Activated gamma-delta T cell treated with Interleukin-2 at 50 U/mL for 16 hours (primary cell): ENCODE data around the gene KCNJ4.
"Not testable (repeated sequence)": the region's sequence is repeated elsewhere in the genome, so short reads cannot be mapped to it uniquely, and the experiment has no call there.

Source experiments
- DNase-seq: peaks from one replicate; pipeline ENCODE4 v3.0.0-alpha.2; 2020

The KCNJ4 gene

DNA sequence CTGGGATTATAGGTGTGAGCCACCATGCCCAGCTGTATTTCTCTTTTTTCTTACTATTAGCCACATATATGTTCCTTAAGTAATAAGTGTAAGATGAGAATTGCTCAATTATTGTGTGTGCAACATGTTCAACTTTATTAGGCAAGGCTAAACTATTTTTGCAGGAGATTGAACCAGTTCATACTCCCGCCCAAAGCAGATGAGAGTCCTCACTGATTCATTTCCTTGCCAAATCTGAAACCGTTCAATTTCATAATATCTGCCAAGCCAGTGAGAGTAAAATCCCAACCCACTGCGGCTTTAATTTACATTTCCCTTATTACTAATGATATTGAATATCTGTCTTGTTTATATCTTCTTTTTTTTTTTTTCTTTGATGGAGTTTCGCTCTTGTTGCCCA, 48.4 kb downstream of the KCNJ4 start:
- DNase-seq, result no peak

DNA sequence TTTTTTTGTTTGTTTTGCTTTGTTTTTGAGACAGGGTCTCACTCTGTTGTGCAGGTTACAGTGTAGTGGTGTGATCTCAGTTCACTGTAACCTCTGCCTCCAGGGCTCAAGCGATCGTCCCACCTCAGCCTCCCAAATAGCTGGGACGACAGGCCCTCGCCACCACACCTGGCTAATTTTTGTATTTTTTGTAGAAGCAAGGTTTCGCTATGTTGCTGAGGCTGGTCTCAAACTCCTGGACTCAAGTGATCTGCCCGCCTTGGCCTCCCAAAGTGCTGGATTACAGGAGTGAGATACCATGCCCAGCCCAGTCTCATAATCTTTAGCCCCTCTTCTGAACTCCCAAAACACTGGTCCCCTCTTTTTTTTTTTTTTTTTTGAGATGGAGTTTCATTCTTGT, 50.6 kb downstream of the KCNJ4 start:
- no peak for DNase-seq

DNA sequence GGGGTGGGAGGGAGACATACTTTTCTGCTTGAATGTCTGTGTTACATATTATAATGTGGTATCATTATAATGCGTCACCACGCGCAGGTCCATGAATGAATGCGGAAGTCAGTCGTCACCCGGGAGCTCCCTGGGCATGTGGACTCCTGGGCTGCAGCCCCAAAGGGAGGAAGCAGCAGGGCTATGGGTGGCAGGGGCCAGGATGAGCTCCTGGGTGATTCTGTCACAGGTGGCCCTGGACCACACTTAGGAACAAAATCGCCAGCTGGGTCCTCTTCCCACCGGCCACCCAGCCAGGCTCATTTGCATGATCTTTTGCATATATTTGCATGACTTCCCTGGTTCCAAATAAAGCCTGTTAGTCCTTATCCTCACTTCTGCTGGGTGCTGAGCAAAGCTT, 51.2 kb downstream of the KCNJ4 start:
- no peak for DNase-seq

DNA sequence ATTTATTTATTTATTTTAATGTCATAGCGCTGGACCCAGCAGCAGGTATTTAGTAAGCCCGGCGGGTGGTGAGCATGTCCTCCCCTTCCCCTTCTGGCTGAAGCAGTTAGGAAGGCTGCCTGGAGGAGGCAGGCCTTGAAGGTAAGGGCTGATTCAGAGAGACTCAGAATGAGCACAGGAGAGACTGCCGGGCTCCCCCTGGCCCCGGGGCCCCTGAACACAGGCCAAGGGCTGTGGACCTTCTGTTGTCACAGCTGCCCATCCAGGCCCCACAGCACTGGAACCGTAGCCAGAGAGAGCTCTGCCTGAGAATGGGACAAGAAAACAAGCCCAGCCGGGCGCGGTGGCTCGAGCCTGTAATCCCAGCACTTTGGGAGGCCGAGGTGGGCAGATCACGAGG, 52.8 kb downstream of the KCNJ4 start:
- no peak for DNase-seq

DNA sequence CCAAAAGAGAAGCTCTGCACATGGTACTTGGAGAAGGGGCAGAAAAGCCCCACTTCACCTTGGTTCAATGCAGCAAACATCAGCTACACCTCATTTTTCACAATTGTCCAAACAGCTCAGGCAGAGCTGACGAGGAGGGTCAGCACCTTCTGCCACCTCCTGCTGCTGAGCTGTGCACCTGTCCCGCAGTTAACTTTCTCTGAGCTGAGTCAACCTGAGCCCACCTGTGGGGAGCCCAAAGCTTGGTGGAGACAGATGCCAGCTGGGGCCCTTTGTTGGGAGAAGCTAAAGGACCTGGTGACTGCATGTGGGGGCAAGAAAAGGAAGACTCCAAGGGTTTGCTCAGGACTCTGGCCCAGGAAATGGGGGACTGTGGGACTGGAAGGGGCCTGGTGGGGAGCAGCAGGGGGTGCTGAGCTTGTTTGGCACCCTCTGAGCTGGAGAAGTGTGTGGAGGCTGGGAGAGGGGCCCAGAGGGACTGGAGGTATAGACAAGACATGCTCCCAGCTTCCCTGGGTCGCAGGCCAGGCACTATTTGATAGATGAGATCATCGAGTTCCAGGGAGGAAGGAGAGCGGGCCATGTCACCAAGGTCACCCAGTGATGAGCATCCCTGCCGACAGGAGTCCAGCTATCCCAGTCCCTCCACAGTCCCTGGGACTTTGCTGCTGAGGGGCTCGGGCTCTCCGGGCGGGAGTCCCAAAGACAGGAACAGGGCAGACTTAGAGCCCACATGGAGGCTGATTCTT, 53.5 kb downstream of the KCNJ4 start:
- DNase-seq, result no peak

DNA sequence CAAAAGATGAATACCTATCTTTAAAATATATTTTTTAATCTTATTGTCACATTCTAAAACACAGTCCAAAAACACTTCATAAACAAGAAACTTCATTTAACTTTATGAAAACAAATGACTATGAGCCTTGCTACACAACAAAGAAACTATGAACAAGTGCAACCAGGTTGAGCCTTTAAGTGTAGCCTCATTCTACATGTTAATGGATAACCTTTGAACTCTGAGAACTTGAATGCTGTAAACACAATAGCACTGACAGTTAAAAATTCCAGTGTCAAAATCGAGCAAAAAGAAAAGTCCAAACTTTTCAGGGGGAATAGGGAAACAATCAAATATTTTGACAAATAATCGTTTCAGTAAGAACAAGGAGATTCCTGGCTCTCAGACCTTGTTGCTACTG, 54.7 kb downstream of the KCNJ4 start:
- DNase-seq, result not testable (repeated sequence)

DNA sequence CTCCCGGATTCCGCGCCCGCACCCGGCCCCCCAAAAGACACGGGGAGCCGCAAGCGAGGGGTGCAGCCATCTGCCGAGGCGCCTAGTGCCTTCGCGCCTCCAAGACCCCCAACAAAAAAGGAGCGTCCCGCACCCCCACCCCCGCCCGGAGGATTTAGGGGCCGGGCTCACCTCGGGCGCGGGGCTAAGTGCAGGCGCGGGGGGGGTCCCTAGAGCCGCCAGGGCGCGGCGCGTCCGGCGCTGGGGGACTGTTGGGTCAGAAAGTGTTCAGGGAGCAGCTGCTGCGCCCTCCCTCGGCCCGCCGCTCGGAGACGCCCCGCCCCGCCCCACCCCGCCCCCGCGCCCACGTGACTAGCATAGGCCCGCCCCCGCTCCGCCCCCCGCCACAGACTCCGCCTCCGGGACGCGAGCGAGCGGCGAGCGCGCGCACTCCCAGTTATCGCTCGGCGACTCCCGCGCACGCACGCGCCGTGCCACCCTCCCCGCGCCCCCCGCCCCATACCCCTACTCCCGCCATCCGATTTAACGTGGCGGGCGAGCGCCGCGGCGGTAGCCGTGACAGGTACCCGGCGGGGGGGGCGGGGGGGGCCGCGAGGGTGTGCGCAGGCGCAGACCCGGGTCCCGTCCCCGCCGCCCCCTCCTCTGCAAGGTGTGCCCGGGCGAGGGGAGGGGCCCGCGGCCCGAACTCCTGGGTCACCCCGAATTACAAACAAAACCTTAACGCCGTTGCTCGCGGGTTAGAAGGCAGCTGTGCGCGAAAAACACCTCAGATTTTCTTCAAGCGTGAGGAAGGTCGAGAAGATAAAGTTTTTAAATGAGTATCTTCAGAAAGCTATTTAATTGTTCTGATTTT, 56.2 kb downstream of the KCNJ4 start:
- peak; percentile 84 for DNase-seq

DNA sequence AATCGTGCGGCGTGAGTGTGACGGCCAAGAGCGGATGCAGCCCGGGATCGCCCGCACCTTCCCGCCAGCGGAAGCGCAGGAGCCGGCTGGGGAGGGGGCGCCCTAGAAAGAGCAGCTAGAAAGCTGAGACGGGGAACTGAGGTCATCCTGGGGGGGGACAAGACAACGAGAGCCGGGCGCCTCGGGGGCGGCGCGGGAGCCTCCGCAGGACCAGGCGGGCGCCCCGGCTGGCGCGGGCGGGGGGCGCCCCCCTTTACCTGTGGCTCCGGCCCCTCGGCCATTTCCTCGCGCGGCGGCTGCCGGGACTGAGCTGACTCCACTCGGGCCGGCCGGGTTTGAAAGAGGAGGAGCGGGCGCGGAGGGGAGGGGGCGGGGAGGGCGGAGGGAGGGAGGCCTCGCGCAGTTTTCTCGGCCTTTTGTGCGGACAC, 56.8 kb downstream of the KCNJ4 start:
- DNase-seq, result peak; percentile 28

DNA sequence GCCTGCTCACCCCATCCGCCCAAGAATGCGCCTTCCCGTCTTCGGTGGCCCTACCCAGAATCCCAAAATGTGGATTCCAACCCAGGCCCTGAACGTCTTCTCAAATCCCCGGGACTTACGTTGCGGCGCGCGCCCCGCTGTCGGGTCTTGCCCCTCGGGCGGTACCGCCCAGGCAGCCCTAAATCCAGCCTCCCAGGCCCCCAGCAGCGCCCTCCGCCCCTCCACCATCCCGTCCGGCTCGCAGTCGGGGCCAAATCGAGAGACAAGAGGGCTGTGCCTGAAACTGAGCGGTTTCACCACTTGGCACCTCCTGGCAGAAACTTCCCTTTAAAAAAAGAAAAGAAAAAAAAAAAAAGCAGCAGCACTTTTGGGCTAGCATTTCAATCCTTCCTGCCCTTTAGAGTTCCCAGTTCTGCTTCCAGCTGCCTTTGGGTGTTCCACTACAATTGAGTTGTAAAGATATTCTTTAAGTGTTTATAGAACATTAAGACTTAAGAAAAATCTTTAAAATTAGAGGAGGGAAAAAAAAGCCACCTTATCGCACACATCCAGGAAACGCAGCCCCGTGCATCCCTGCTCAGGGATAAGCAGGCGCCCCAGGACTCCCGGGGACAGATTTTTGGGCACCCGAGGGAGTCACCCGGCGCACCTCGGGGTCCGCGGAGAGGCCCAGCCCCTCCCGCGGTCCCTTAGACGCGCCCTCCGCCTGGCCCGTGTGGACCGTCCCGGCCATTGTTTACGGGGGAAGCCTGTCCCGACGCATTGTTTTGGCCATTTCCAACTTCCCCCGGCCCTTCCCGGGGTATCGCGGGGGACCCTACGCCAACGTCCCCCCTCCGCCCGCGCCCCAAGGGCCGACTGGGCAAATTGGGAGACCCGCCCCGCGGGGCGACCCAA, 57.6 kb downstream of the KCNJ4 start:
- DNase-seq, result no peak

DNA sequence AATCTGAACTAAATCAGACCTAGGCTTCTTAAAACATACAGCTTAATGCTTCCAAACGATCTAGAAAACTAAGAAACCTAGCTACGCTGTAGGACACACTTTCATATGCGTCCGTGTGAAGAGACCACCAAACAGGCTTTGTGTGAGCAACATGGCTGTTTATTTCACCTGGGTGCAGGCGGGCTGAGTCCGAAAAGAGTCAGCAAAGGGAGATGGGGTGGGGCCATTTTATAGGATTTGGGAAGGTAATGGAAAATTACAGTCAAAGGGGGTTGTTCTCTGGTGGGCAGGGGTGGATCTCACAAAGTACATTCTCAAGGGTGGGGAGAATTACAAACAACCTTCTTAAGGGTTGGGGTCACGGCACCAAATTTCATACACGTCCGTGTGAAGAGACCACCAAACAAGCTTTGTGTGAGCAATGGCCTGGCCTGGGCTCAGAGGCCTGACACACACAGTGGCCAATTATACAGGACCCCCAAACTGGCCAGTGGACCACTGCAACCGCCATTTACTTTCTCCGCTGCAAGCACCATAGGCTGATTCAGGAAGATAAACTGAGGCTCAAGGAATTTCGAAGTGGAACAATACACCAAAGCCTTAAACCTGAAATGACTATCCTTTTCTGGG, 58.4 kb downstream of the KCNJ4 start:
- DNase-seq, result not testable (repeated sequence)

DNA sequence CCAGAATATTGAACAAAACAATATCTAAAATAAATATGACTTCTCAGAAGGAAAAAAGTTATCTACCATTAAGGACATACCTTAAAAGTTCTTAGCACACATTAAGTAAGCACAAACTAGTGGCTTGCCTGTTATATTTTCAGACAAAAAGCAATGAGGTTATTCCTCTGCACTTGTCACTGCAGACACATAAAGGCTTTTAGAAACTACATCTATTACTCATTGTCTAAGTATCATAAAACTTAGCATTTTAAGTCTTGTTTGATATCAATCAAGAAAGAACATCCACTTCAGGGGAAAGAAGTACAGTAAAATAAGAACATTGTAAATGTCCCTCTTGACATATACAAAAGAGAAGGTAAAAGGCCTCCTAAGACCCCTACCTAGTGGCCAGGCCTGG, 59.1 kb downstream of the KCNJ4 start:
- DNase-seq, result not testable (repeated sequence)

DNA sequence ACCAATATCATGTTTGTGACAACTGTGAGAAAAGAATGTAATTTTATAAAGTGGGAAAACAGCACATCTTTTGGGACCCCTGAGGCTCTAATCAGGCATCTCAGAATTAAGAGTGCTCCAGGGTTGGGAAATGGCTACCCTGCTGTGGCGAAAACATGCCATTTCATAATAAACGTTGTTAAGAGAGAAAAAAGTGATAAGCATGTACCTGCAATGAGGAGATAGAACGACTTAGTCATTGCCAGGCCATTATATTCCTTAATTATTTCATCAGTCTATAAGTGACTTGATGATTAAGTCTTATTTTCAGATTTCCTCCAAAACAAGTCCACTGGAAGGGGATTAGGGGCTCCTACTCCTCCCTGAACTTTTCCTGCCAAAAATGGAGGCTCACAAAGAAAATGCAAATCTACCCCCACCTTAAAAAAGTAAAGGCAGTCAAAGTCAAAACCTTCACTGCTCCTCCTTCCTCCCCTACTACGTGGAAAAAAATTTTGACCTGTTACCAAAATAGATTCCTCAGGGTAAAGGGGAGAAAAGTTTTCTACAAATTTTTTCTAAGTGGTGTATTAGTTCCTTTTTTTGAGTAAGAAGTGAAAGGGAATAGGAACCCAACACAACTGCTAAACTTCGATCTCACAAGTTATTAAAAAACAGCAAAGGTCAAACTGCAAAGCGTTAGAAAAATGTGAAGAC, 59.9 kb downstream of the KCNJ4 start:
- not testable (repeated sequence) for DNase-seq

DNA sequence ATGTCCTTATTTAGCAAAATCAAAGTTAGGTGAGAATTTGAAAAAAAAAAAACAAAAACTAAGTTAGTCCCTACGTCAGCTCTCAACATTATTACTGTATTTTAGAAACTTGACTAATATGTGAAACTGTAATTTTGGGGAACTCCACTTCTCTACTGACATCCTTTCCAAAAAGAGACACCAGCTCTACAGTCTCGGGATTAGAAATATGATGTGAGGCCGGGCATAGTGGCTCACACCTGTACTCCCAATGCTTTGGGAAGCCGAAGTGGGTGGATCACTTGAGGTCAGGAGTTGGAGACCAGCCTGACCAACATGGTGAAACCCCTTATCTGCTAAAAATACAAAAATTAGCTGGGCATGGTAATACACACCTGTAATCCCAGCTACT, 65.6 kb downstream of the KCNJ4 start:
- not testable (repeated sequence) for DNase-seq

DNA sequence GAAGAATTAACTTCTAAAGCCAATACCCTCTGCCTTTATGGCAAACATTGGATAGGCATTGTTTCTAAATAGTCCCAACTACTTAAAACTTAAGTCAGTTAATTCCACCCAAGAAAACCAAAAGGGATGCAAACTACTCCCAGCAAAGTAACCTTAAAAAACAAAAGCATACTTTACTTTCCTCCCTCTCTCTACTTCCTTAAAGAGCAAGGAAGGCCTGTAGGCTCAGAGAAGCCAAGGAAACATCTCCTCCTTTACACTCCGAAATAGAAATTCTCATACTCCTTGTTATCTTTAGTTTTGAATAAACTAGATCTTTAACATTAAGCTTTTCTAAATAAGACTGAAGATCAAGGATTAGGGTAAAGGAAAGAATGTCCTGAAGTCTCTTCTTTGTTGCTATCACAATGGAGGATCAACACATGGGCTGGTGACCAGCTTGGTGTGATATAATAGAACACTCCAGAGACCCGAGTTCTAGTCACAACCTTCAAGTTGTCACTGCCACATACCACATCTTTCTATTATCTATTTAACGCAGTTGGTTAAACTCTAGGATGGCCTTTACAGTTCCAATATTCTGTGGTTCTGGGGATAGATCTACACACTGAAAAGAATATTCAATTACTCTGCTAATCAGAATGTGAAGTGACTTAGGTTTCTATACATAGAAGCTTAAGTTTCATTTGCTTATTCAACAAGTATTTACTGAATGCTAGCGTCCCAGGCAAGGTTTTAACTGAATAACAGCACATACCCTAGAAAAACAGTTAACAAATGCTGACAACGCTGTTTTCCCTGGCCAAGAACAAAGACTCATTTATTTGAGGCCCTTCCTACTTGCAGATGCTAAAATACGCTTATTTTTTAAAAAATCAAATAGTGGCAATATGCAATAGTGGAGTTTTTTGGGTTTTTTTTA, 66.2 kb downstream of the KCNJ4 start:
- DNase-seq, result not testable (repeated sequence)

DNA sequence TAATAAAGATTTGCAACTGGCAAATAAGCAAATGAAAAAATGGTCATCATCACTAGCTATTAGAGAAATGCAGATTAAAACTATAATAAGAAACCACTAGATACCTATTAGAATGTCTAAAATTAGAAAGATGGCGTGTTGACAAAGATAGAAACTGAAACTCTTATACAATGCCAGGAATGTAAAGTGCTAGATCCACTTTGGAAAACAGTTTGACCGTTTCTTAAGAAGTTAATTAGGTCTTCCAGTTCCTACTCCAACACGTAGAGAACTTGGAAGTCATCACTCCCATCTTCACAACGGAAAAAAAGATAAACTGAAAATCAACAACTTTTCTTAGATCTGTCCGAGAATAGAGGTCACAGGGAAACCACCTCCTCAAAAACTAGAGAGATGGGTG, 68.1 kb downstream of the KCNJ4 start:
- DNase-seq, result not testable (repeated sequence)

DNA sequence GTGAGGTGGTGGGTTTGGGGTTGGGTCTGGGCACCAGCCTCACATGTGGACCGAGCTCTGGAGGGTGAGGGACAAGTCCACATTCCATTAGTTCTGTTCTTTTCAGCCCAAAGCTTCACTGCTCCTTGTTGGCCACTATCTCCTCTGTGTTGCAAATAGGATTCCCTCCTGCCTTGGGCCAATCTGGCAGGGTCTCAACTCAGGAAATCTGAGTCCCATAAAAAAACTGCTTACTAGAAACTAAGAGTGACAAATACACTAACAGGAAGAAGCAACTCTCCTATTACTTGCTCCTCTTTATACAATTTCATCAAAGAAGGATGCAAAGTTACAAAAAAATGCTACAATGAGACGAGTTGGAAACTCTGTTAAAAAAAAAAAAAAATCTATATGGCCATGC, 71.6 kb downstream of the KCNJ4 start:
- DNase-seq, result no peak

DNA sequence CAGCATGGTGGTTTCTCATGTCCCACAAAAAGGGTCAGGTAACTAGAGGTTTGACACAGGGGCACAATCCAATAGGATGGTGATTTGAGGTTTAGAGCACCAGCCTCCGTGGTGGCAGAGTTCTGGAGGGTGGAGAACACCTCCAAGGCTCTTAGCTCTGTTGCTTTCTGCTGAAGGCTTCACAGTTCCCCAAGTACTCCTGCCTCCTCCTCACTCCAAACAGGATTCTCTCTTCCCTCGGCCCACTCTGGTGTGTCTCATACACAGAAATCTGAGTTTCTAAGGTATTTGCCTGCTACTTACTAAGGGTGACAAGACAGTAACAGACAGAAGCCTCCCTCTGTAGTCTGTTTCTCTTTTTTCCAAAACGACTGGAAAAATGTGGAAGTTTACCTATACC, 73.6 kb downstream of the KCNJ4 start:
- DNase-seq, result not testable (repeated sequence)
